Measurements from ENCODE around the gene PATL1.

GRCh38 chr11:59625703-59626102 lies 43.1 kb downstream of the PATL1 start:
- TF ChIP-seq CTCF (IDR thresholded peaks at IDR 0.05; ENCODE audit: insufficient read depth, low read length): no peak
- TF ChIP-seq POLR2AphosphoS5 (IDR thresholded peaks at IDR 0.05; ENCODE audit: low read depth): no peak
- no peak for TF ChIP-seq GABPA (IDR thresholded peaks at IDR 0.05; ENCODE audit: low read depth)

Data from HL-60 (cell line).